Adipocyte (in vitro differentiated cells): Measurements from ENCODE around the gene DAPK1.
"Not testable (repeated sequence)": the region's sequence is repeated elsewhere in the genome, so short reads cannot be mapped to it uniquely, and the experiment has no call there.

Source experiments
- DNase-seq: peaks from one replicate; pipeline ENCODE4 v3.0.0-alpha.2; 2015; ENCODE audit warnings: low read depth
- H3K27me3 ChIP-seq: replicated peaks from 2 replicates; pipeline ENCODE4 v1.7.0; 2013; ENCODE audit warnings: mild to moderate bottlenecking, low read length, moderate library complexity; ENCODE audit not compliant: control insufficient read depth, insufficient read depth
- H3K36me3 ChIP-seq: 2 replicates; pipeline ENCODE4 v1.7.0; 2013; ENCODE audit warnings: low read length, mild to moderate bottlenecking, moderate library complexity; ENCODE audit not compliant: control insufficient read depth, insufficient read depth, severe bottlenecking
- H3K4me1 ChIP-seq: 2 replicates; pipeline ENCODE4 v1.7.0; 2013; ENCODE audit warnings: mild to moderate bottlenecking, low read length, moderate library complexity; ENCODE audit not compliant: control insufficient read depth, insufficient read depth
- H3K4me3 ChIP-seq: 2 replicates; pipeline ENCODE4 v1.7.0; 2013; ENCODE audit warnings: mild to moderate bottlenecking, low read length, moderate library complexity
- H3K9ac ChIP-seq: 2 replicates; pipeline ENCODE4 v1.7.0; 2013; ENCODE audit warnings: mild to moderate bottlenecking, low read length, moderate library complexity
- H3K9me3 ChIP-seq: 2 replicates; pipeline ENCODE4 v1.7.0; 2013; ENCODE audit warnings: mild to moderate bottlenecking, low read length, moderate library complexity; ENCODE audit not compliant: control insufficient read depth

DAPK1 gene

DNA sequence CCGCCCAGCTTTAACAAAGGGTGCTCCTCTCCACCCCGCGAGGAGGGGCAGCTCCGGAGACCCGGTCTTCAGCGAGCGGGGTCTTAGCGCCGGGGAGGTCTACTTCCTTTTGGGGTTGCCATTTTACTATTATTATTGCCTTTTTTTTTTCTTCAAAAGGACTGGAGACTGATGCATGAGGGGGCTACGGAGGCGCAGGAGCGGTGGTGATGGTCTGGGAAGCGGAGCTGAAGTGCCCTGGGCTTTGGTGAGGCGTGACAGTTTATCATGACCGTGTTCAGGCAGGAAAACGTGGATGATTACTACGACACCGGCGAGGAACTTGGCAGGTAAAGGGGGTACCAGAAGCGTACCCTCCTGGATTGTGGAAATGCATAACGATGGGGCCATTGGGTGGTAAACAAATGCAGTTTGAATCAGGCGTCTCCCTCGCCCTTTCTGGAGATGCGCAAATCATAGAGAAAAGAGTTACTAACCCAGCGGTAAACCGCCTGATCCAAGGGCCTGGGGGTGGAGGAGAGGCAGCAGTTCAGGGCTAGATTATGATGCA, 1.2 kb downstream of the DAPK1 start:
- no peak for DNase-seq
- peak overlapping the region; percentile 85 for H3K4me3 ChIP-seq
- H3K4me1 ChIP-seq: peaks cover 28% of the 10 kb centered on the region
- no peaks in the 10 kb centered on the region for H3K9me3 ChIP-seq
- peak overlapping the region; percentile 85 for H3K9ac ChIP-seq
- no peaks in the 10 kb centered on the region for H3K27me3 ChIP-seq
- no peaks in the 10 kb centered on the region for H3K36me3 ChIP-seq

- Histone ChIP-seq H3K36me3 (no peaks in the 10 kb centered on the region), H3K27me3 (no peaks in the 10 kb centered on the region)
Observed at GRCh38 chr9:87499424-87500017, 1.9 kb downstream of the DAPK1 start.

GRCh38 chr9:87500491-87501270, 3.0 kb downstream of the DAPK1 start:
- peak; percentile 31 for DNase-seq
- Histone ChIP-seq H3K4me3 (peak overlapping the region; percentile 85), H3K9ac (no peak overlapping the region), H3K36me3 (no peaks in the 10 kb centered on the region), H3K9me3 (no peaks in the 10 kb centered on the region), H3K4me1 (peaks cover 37% of the 10 kb centered on the region), H3K27me3 (no peaks in the 10 kb centered on the region)

More at GRCh38 chr9:87499424-87500017, 1.9 kb downstream of the DAPK1 start:
- DNase-seq: no peak
- Histone ChIP-seq H3K9me3 (no peaks in the 10 kb centered on the region), H3K4me3 (peak overlapping the region; percentile 85), H3K9ac (peak overlapping the region; percentile 85), H3K4me1 (peaks cover 30% of the 10 kb centered on the region)

DNA sequence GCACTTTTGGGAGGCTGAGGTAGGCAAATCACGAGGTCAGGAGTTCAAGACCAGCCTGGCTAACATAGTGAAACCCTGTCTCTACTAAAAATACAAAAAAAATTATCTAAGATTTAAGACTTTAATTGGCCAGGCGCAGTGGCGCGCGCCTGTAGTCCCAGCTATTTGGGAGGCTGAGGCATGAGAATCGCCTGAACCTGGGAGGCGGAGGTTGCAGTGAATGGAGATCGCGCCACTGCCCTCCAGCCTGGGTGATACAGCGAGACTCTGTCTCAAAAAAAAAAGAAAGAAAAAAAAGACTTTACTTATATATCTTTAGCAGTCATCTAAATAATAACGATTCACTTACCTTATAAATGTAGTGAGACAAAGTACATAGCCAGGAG, 3.6 kb downstream of the DAPK1 start:
- H3K4me1 ChIP-seq: peaks cover 41% of the 10 kb centered on the region
- H3K36me3 ChIP-seq, DNase-seq, H3K27me3 ChIP-seq, H3K9me3 ChIP-seq, H3K4me3 ChIP-seq, H3K9ac ChIP-seq: not testable (repeated sequence)

- Histone ChIP-seq H3K9me3 (no peaks in the 10 kb centered on the region), H3K36me3 (no peaks in the 10 kb centered on the region), H3K9ac (no peak overlapping the region), H3K4me1 (peaks cover 41% of the 10 kb centered on the region), H3K27me3 (no peaks in the 10 kb centered on the region), H3K4me3 (no peak overlapping the region)
- DNase-seq: no peak
Observed at GRCh38 chr9:87501806-87502205, 4.1 kb downstream of the DAPK1 start.

DNA sequence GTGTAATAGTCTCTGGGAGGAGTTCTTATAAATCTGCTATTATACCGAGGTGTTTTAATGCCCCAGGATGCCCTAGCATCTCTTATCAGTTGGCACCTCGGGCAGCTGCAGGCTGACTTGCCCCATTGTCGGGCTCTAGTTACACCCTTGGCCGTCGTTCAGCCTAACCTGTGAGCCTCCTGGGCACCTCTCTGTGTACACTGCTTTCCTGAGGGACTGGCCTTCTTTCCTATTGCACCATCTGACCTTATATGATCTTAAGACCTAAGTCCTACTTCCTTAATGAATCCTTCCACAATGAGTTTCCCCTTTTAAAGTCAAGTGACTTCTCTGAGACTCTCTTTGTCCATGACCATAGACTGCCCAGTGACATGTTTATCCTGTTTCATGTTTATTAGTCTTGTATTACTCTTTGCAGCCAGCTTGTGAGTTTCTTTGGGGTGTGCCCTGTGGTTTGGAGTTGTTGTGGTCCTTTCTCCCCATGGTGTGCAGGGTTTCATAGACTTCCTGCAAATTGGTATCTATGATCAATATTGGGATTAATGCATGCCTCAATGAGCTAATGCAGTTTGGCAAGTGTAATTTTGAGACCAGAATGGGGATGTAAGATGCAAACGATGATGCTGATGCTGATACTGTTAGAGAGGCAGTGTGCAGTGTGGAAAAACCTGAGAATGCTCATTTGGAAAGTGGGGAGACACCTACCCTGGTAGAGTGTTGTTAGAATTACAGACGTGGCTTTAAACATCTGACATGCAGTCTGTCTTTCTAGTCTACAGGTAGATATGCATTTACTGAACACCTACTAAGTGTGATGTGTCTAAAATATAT, 4.9 kb downstream of the DAPK1 start:
- Histone ChIP-seq H3K4me3 (no peak overlapping the region), H3K9me3 (no peaks in the 10 kb centered on the region), H3K36me3 (no peaks in the 10 kb centered on the region), H3K9ac (no peak overlapping the region), H3K4me1 (peaks cover 37% of the 10 kb centered on the region), H3K27me3 (no peaks in the 10 kb centered on the region)
- no peak for DNase-seq

DNA sequence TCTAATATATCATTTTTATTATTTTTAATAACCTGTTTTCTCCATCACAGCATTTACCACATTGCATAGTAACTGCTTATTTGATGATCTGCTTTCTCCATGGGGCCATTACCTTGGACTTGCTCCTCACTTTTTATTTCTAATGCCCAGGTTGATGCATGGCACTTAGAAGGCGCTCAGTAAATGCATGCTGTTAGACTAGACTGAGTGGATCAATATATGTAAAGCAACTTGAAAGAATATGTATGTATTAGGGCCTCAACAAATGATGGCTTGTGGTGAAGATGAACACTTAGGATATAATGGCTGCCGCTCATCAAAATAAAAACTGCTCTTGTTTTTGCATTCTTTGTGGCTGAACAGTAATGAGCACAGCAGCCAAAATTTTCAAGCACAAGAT, 5.8 kb downstream of the DAPK1 start:
- Histone ChIP-seq H3K4me1 (peaks cover 37% of the 10 kb centered on the region), H3K4me3 (no peak overlapping the region), H3K27me3 (no peaks in the 10 kb centered on the region), H3K9ac (no peak overlapping the region), H3K9me3 (no peaks in the 10 kb centered on the region), H3K36me3 (no peaks in the 10 kb centered on the region)
- no peak for DNase-seq

GRCh38 chr9:87503927-87504326, 6.3 kb downstream of the DAPK1 start:
- Histone ChIP-seq H3K4me3 (no peak overlapping the region), H3K36me3 (no peaks in the 10 kb centered on the region), H3K4me1 (peaks cover 38% of the 10 kb centered on the region), H3K27me3 (no peaks in the 10 kb centered on the region), H3K9ac (no peak overlapping the region), H3K9me3 (no peaks in the 10 kb centered on the region)
- no peak for DNase-seq

DNA sequence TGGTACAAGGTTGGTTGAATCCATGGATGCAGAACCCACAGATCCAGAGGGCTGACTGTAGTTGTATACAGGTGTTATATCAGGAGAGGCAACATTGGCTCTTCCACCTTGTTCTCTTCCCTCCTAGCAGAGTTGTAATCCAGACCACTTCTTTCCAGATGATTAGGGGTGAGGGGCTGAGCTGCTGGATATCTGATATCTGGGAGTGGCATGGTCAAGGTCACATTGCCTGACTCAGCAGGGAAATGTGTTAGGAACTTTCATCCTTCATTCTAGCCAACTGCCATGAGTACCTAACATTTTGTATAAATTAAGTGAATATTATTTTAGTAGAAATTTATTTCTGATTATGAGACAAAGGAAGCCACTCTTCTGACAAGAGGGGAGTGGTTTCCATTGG, 7.3 kb downstream of the DAPK1 start:
- no peaks in the 10 kb centered on the region for H3K27me3 ChIP-seq
- no peaks in the 10 kb centered on the region for H3K36me3 ChIP-seq
- no peak overlapping the region for H3K4me3 ChIP-seq
- peaks cover 38% of the 10 kb centered on the region for H3K4me1 ChIP-seq
- DNase-seq: no peak
- no peak overlapping the region for H3K9ac ChIP-seq
- no peaks in the 10 kb centered on the region for H3K9me3 ChIP-seq

DNA sequence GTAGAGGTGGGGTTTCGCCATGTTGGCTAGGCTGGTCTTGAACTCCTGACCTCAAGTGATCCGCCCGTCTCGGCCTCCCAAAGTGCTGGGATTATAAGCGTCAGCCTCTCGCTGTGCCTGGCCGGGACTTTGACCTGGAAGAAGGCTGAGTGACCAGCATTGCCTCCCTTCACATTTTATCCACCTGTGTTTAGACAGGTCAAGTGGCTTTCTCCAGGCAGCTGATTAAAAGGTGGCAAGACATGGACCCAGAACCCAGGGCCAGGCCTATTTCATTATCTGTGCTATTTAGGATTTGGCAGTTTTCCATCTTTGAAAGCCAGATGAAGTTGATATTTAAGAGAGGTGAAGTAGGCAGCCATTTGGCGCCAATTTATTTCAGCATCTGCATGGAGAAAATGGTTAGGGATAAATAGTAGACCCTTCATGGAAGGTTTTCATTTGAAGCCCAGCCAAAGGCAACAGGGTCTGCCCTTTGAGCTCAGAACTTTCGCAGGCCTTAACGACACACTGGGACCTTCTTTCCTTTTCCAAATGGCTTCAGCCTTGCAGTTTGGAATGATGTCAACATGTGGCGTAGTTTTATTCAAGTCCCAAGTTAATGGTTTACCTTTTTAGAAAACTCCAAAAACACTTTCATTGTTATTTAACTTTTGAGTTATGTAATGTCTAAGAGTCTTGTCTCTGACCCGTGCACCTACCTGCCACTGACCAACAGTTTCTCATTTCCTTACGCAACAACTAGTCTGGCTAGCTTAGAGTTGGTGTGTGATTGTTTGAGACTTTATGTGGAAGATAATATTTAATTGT, 8.4 kb downstream of the DAPK1 start:
- no peak for DNase-seq
- H3K4me1 ChIP-seq: peaks cover 39% of the 10 kb centered on the region
- no peaks in the 10 kb centered on the region for H3K27me3 ChIP-seq
- H3K9ac ChIP-seq: no peak overlapping the region
- no peaks in the 10 kb centered on the region for H3K36me3 ChIP-seq
- no peaks in the 10 kb centered on the region for H3K9me3 ChIP-seq
- H3K4me3 ChIP-seq: no peak overlapping the region
